ENCODE results near the gene NSUN5. TPM values are rescaled to one million over a fixed set of nuclear protein-coding genes. Genes with fewer than 3 reads are reported as not detected.

Gene NSUN5
- total and polyA plus RNA-seq, 9 of the 15 experiments (the other 6 are each of a cell fraction or from before 2014, with no cell fraction given), result 4.7 to 115 (median 43.0) TPM

DNA sequence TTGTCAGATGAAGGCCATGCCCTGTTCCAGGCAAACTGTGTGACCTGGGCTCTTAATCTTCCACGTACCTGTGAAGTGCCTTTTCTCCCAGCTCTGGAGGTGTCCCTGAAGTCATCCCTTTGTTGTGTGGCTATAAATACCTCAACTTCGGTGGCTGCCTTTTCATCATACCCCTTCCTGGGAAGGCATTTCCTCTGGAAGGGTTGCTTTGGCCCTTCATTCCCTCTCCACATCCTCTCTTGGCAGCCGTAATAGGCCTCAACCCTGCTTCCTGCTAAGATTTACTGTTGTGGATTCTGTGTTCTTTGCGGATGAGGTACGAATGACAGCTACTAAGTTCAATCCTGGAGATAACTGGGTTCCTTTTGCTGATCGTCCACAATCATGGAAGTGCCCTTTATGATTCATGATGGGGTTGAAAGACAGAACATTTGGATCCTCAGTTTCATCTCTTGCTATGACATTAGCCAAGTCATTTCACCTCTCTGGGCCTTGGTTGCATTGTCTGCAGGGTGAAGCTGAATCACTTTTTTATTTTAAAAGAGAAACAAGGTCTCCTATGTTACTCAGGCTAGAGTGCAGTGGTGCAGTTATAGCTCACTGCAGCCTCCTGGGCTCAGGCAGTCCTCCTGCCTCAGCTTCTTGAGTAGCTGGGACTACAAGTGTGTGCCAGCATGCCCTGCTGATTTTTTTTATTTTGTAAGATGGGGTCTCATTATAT, 43.0 kb upstream of the NSUN5 start:
- H3K9me3 ChIP-seq (replicated peaks; ENCODE audit: control insufficient read depth, insufficient read depth, low read depth, low read length), result peaks cover 2% of the 10 kb centered on the region
- ChIA-PET POLR2A (no interaction called here), CTCF (ENCODE audit: low intra/inter-chr PET ratio) (no interaction called here)
- DNase-seq (ENCODE audit: extremely low read depth in 1 of 4, low spot score in 3 of 4) (no peak), FAIRE-seq (peak; percentile 15), ATAC-seq (no peak)
- H4K20me1 ChIP-seq (replicated peaks; ENCODE audit: control insufficient read depth, insufficient read depth, low read length), result no peaks in the 10 kb centered on the region
- no peak overlapping the region for H3K4me2 ChIP-seq (ENCODE audit: insufficient read depth, low read length)
- 4% methylated on average over 6 of the region's 6 CpGs for WGBS (ENCODE audit: insufficient coverage, low coverage, missing lambda C conversion rate)
- intact Hi-C loops (cut with micrococcal nuclease) (no loop called here), in situ Hi-C loops (cut with MboI) (no loop called here)
- no peaks in the 10 kb centered on the region for H3K9me1 ChIP-seq (ENCODE audit: control insufficient read depth, insufficient read depth, low read length)
- no peak overlapping the region for H3K4me3 ChIP-seq
- H2AFZ ChIP-seq (ENCODE audit: low read depth, low read length), result no peak overlapping the region
- H3K36me3 ChIP-seq (ENCODE audit: control insufficient read depth, insufficient read depth, low read length), result no peaks in the 10 kb centered on the region
- H3K4me1 ChIP-seq (replicated peaks in 1 of 2; ENCODE audit: control insufficient read depth in 2 of 2, insufficient read depth in 2 of 2, low read length in 2 of 2), result peaks cover 0 to 4% of the 10 kb centered on the region in 2 experiments; a peak in 1 of 5 replicates
- no TSS peak for BruUV-seq (replicated peaks)
- no peaks in the 10 kb centered on the region for H3K79me2 ChIP-seq (ENCODE audit: control insufficient read depth, insufficient read depth, low read length)
- TF ChIP-seq PREB (CRISPR knock-in tag; IDR thresholded peaks at IDR 0.05) (0 out of 2 replicates have a peak, but pooled peaks have one; percentile 38), MAFG (tag; conservative IDR thresholded peaks at IDR 0.05) (no peak), STAT5A (IDR thresholded peaks at IDR 0.05; ENCODE audit: borderline replicate concordance, low read length) (no peak), CEBPB (tag; IDR thresholded peaks at IDR 0.05) (no peak)
- TF ChIP-seq, protein P1, sequence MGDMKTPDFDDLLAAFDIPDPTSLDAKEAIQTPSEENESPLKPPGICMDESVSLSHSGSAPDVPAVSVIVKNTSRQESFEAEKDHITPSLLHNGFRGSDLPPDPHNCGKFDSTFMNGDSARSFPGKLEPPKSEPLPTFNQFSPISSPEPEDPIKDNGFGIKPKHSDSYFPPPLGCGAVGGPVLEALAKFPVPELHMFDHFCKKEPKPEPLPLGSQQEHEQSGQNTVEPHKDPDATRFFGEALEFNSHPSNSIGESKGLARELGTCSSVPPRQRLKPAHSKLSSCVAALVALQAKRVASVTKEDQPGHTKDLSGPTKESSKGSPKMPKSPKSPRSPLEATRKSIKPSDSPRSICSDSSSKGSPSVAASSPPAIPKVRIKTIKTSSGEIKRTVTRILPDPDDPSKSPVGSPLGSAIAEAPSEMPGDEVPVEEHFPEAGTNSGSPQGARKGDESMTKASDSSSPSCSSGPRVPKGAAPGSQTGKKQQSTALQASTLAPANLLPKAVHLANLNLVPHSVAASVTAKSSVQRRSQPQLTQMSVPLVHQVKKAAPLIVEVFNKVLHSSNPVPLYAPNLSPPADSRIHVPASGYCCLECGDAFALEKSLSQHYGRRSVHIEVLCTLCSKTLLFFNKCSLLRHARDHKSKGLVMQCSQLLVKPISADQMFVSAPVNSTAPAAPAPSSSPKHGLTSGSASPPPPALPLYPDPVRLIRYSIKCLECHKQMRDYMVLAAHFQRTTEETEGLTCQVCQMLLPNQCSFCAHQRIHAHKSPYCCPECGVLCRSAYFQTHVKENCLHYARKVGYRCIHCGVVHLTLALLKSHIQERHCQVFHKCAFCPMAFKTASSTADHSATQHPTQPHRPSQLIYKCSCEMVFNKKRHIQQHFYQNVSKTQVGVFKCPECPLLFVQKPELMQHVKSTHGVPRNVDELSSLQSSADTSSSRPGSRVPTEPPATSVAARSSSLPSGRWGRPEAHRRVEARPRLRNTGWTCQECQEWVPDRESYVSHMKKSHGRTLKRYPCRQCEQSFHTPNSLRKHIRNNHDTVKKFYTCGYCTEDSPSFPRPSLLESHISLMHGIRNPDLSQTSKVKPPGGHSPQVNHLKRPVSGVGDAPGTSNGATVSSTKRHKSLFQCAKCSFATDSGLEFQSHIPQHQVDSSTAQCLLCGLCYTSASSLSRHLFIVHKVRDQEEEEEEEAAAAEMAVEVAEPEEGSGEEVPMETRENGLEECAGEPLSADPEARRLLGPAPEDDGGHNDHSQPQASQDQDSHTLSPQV (IDR thresholded peaks at IDR 0.05), result no peak
- H3K9ac ChIP-seq (ENCODE audit: insufficient read depth in 1 of 2, low read depth in 2 of 2, low read length in 2 of 2), result no peak overlapping the region
- H3K27ac ChIP-seq (ENCODE audit: extremely low read depth, low read depth, low read length), result no peak overlapping the region
- H3K27me3 ChIP-seq (ENCODE audit: control insufficient read depth in 2 of 2, insufficient read depth in 2 of 2, low read length in 2 of 2), result peaks cover 60 to 85% of the 10 kb centered on the region in 2 experiments

Measured in K562 (cell line).